BLaER1 treated with 17β-estradiol and CSF1 and Interleukin-3, amounts not matched to agents 10 nM and 100 nM (cell line): ENCODE results near the gene FAM120A.

ENCODE experiments used
- H3K27ac ChIP-seq, 11 experiments: shearing (Covaris generic); formaldehyde crosslinking; 2 replicates each; pipeline ENCODE4 v1.8.1; 2022
- H3K27me3 ChIP-seq, 11 experiments: shearing (Covaris generic); formaldehyde crosslinking; 2 replicates each; pipeline ENCODE4 v1.8.1; 2022
- H3K36me3 ChIP-seq, 11 experiments: shearing (Covaris generic); formaldehyde crosslinking; 2 replicates each; pipeline ENCODE4 v1.8.1; 2022
- H3K4me1 ChIP-seq, 10 experiments: shearing (Covaris generic); formaldehyde crosslinking; 2 replicates each; pipeline ENCODE4 v1.8.1; 2022
- H3K4me2 ChIP-seq, 11 experiments: shearing (Covaris generic); formaldehyde crosslinking; 2 replicates each; pipeline ENCODE4 v1.8.1; 2022
- H3K4me3 ChIP-seq, 10 experiments: shearing (Covaris generic); formaldehyde crosslinking; 2 replicates each; pipeline ENCODE4 v1.8.1; 2022
- H3K9ac ChIP-seq, 11 experiments: shearing (Covaris generic); formaldehyde crosslinking; 2 replicates each; pipeline ENCODE4 v1.8.1; 2022
- H3K9me3 ChIP-seq, 11 experiments: shearing (Covaris generic); formaldehyde crosslinking; replicated peaks in 1 of 11; 2 replicates each; pipeline ENCODE4 v1.8.1; 2022
- H4K20me1 ChIP-seq, 11 experiments: shearing (Covaris generic); formaldehyde crosslinking; 2 replicates each; pipeline ENCODE4 v1.8.1; 2022
- Cebpa-rat ChIP-seq, 11 experiments: shearing (Covaris generic); IDR thresholded peaks; 2 replicates each; pipeline ENCODE4 v1.8.1; 2022

FAM120A gene

GRCh38 chr9:93555370-93555769 lies 103.9 kb downstream of the FAM120A start:
- no peak for TF ChIP-seq Cebpa-rat (IDR thresholded peaks at IDR 0.05)
- H3K27ac ChIP-seq, result no peak overlapping the region
- H3K36me3 ChIP-seq, result peaks cover 91 to 100% (median 97%) of the 10 kb centered on the region in 11 experiments
- H3K27me3 ChIP-seq, result no peaks in the 10 kb centered on the region
- H3K4me3 ChIP-seq, result no peak overlapping the region
- H3K4me1 ChIP-seq, result peaks cover 0 to 14% (median 0%) of the 10 kb centered on the region in 10 experiments; a peak in 5 of 20 replicates
- no peak overlapping the region for H3K4me2 ChIP-seq
- H3K9me3 ChIP-seq, result no peaks in the 10 kb centered on the region
- peaks cover 0 to 36% (median 15%) of the 10 kb centered on the region in 11 experiments; a peak in 7 of 22 replicates for H4K20me1 ChIP-seq
- H3K9ac ChIP-seq, result no peak overlapping the region

GRCh38 chr9:93557366-93558137 lies 106.1 kb downstream of the FAM120A start:
- H3K27ac ChIP-seq, result no peak overlapping the region
- TF ChIP-seq Cebpa-rat (IDR thresholded peaks at IDR 0.05), result no peak
- H3K4me3 ChIP-seq, result no peak overlapping the region
- H3K4me2 ChIP-seq, result no peak overlapping the region
- no peaks in the 10 kb centered on the region for H3K9me3 ChIP-seq
- peaks cover 0 to 27% (median 15%) of the 10 kb centered on the region in 11 experiments; a peak in 7 of 22 replicates for H4K20me1 ChIP-seq
- H3K4me1 ChIP-seq, result peaks cover 0 to 6% (median 0%) of the 10 kb centered on the region in 10 experiments; a peak in 5 of 20 replicates
- H3K36me3 ChIP-seq, result peaks cover 93 to 100% (median 97%) of the 10 kb centered on the region in 11 experiments
- H3K27me3 ChIP-seq, result no peaks in the 10 kb centered on the region
- H3K9ac ChIP-seq, result no peak overlapping the region

DNA sequence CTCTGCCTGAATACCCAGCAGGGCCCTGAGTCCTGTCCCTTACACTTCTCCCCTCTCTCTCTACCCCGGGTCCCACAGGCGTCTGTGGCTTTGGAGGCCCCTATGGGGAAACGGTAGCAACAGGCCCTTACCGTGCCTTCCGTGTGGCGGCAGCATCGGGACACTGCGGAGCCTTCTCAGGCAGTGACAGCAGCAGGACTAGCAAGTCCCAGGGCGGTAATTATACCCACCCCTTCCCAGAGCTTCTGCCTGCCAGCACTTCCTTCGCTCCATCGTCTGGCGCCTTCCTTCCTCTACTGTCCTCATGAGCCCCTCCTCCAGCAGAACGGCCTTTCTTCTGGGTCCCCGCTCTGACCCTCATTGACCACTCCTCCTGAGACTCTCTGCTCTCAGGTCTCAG lies 107.0 kb downstream of the FAM120A start:
- peaks cover 95 to 100% (median 97%) of the 10 kb centered on the region in 11 experiments for H3K36me3 ChIP-seq
- H3K27ac ChIP-seq, result no peak overlapping the region
- H4K20me1 ChIP-seq, result peaks cover 0 to 28% (median 15%) of the 10 kb centered on the region in 11 experiments; a peak in 7 of 22 replicates
- H3K27me3 ChIP-seq, result no peaks in the 10 kb centered on the region
- no peak overlapping the region for H3K4me3 ChIP-seq
- TF ChIP-seq Cebpa-rat (IDR thresholded peaks at IDR 0.05), result no peak
- H3K4me2 ChIP-seq, result no peak overlapping the region
- no peak overlapping the region; a peak in 1 of 22 replicates for H3K9ac ChIP-seq
- no peaks in the 10 kb centered on the region for H3K9me3 ChIP-seq
- no peaks in the 10 kb centered on the region for H3K4me1 ChIP-seq

- H3K9me3 ChIP-seq, result no peaks in the 10 kb centered on the region
- peaks cover 0 to 25% (median 4%) of the 10 kb centered on the region in 11 experiments; a peak in 6 of 22 replicates for H4K20me1 ChIP-seq
- H3K27me3 ChIP-seq, result no peaks in the 10 kb centered on the region
- peaks cover 86 to 96% (median 90%) of the 10 kb centered on the region in 11 experiments for H3K36me3 ChIP-seq
- no peak overlapping the region for H3K4me3 ChIP-seq
- H3K27ac ChIP-seq, result no peak overlapping the region
- no peak overlapping the region for H3K4me2 ChIP-seq
- TF ChIP-seq Cebpa-rat (IDR thresholded peaks at IDR 0.05), result no peak
- peaks cover 0 to 4% (median 3%) of the 10 kb centered on the region in 10 experiments; a peak in 9 of 20 replicates for H3K4me1 ChIP-seq
- no peak overlapping the region for H3K9ac ChIP-seq
Measured at GRCh38 chr9:93560991-93561390, 109.5 kb downstream of the FAM120A start.

DNA sequence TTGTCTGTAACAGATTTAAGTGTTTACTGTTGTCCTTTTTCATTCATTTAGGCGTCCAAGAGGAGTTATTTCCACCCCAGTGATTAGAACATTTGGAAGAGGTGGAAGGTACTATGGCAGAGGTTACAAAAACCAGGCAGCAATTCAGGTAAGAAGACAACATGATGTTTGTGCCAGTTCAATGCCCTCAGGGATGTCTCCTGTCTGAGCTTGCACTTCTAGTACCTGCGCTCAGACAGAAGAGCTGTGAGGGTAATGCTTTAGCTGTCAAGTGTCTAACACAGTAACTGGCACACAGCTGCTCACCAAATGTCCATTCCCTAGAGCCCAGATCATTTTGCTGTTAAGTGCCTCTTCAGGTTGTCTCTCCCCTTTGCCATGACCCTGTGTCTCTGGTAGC lies 110.7 kb downstream of the FAM120A start:
- H3K27me3 ChIP-seq, result no peaks in the 10 kb centered on the region
- H3K27ac ChIP-seq, result no peak overlapping the region
- no peaks in the 10 kb centered on the region for H3K9me3 ChIP-seq
- H3K4me2 ChIP-seq, result no peak overlapping the region
- H3K4me3 ChIP-seq, result no peak overlapping the region
- H3K4me1 ChIP-seq, result peaks cover 5 to 11% (median 10%) of the 10 kb centered on the region in 10 experiments
- peaks cover 74 to 85% (median 78%) of the 10 kb centered on the region in 11 experiments for H3K36me3 ChIP-seq
- TF ChIP-seq Cebpa-rat (IDR thresholded peaks at IDR 0.05), result no peak
- no peak overlapping the region for H3K9ac ChIP-seq
- peaks cover 0 to 25% (median 4%) of the 10 kb centered on the region in 11 experiments; a peak in 5 of 22 replicates for H4K20me1 ChIP-seq

DNA sequence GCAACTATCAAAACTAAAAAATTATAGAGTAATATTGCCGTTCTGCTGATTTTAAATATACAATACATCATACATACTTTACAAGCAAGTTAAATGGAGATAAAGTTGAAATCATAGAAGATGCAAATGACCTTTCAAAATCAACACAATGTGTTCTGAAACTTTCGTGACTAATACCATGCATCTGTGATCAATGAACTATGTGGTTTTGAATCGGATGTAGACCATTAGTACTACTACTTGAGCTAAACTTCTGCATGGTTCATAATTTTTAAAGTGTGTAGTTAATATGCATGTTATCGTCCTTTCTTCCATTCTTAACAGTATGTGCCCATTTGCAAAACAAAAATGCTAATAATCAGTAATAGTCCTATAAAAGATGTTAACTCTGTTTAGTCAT lies 113.6 kb downstream of the FAM120A start:
- peaks cover 45 to 55% (median 49%) of the 10 kb centered on the region in 11 experiments for H3K36me3 ChIP-seq
- no peak overlapping the region for H3K4me3 ChIP-seq
- no peak overlapping the region for H3K9ac ChIP-seq
- H4K20me1 ChIP-seq, result peaks cover 0 to 13% (median 0%) of the 10 kb centered on the region in 11 experiments; a peak in 3 of 22 replicates
- peaks cover 0 to 4% (median 0%) of the 10 kb centered on the region in 11 experiments; a peak in 4 of 22 replicates for H3K9me3 ChIP-seq
- H3K4me1 ChIP-seq, result peaks cover 19 to 37% (median 29%) of the 10 kb centered on the region in 10 experiments
- H3K4me2 ChIP-seq, result no peak overlapping the region
- no peak overlapping the region for H3K27ac ChIP-seq
- TF ChIP-seq Cebpa-rat (IDR thresholded peaks at IDR 0.05), result no peak
- no peaks in the 10 kb centered on the region for H3K27me3 ChIP-seq

GRCh38 chr9:93566408-93567270 lies 115.2 kb downstream of the FAM120A start:
- Histone ChIP-seq H3K27me3 (no peaks in the 10 kb centered on the region), H4K20me1 (peaks cover 0 to 13% (median 0%) of the 10 kb centered on the region in 11 experiments; a peak in 2 of 22 replicates), H3K9me3 (peaks cover 11 to 20% (median 15%) of the 10 kb centered on the region in 11 experiments), H3K4me2 (peak overlapping the region; percentile 86 to 98 (median 94)), H3K4me3 (peak overlapping the region; percentile 52 to 73 (median 62)), H3K27ac (peak overlapping the region; percentile 91 to 98 (median 96)), H3K36me3 (peaks cover 30 to 45% (median 33%) of the 10 kb centered on the region in 11 experiments), H3K9ac (peak overlapping the region; percentile 89 to 97 (median 94)), H3K4me1 (peaks cover 19 to 39% (median 29%) of the 10 kb centered on the region in 10 experiments)
- no peak for TF ChIP-seq Cebpa-rat (IDR thresholded peaks at IDR 0.05)

- peak overlapping the region; percentile 91 to 98 (median 96) for H3K27ac ChIP-seq
- H3K4me2 ChIP-seq, result peak overlapping the region; percentile 86 to 98 (median 94)
- H4K20me1 ChIP-seq, result peaks cover 0 to 9% (median 0%) of the 10 kb centered on the region in 11 experiments; a peak in 2 of 22 replicates
- no peaks in the 10 kb centered on the region for H3K27me3 ChIP-seq
- no peak for TF ChIP-seq Cebpa-rat (IDR thresholded peaks at IDR 0.05)
- H3K9me3 ChIP-seq, result peaks cover 11 to 21% (median 17%) of the 10 kb centered on the region in 11 experiments
- H3K9ac ChIP-seq, result peak overlapping the region; percentile 89 to 97 (median 94)
- peak overlapping the region; percentile 52 to 73 (median 62) for H3K4me3 ChIP-seq
- H3K4me1 ChIP-seq, result peaks cover 19 to 47% (median 29%) of the 10 kb centered on the region in 10 experiments
- peaks cover 22 to 37% (median 25%) of the 10 kb centered on the region in 11 experiments for H3K36me3 ChIP-seq
Measured at GRCh38 chr9:93567271-93567959, 115.9 kb downstream of the FAM120A start.
